Activated CD8-positive, alpha-beta memory T cell treated with anti-CD3 and anti-CD28 coated beads for 48 hours (primary cell): ENCODE results near the gene GPX6.
A peak's percentile ranks its signal among the peaks of the same experiment; 100 is the strongest.
"Not testable (repeated sequence)": the region's sequence is repeated elsewhere in the genome, so short reads cannot be mapped to it uniquely, and the experiment has no call there.

Experiments used
- DNase-seq, 3 experiments: peaks; one replicate each; pipeline ENCODE4 v3.0.0-alpha.2; 2020; ENCODE audit warnings: low read depth in 2 of 3, low spot score in 2 of 3

Gene GPX6

DNA sequence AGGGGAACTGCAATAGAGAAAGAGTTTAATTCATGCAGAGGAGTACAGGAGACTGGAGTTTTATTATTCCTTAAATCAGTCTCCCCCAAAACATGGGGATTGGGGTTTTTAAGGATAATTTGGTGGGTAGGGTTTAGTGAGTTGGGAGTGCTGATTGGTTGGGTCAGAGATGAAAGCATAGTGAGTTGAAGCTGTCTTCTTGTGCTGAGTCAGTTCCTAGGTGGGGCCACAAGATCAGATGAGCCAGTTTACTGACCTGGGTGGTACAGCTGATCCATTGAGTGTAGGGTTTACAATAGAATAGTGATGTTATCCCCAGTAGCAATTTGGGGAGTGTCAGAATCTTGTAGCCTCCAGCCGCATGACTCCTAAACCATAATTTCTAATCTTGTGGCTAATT lies 29.1 kb downstream of the GPX6 start:
- no peak for DNase-seq

DNA sequence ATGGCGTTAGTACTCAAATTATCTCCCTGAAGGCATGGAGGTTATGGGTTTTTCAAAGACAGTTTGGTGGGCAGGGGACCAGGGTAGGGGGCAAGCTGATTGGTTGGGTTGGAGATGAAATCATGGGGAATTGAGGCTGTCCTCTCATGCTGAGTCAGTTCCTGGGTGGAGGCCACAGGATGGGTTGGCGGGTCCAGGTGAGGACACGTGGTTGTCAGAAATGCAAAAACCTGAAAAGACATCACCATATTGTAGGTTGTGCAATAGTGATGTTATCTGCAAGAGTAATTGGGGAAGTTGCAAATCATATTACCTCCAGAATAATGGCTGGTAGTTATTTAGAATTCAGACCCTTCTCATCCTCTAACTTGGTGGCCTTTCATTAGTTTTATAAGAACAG lies 30.1 kb downstream of the GPX6 start:
- DNase-seq: no peak

DNA sequence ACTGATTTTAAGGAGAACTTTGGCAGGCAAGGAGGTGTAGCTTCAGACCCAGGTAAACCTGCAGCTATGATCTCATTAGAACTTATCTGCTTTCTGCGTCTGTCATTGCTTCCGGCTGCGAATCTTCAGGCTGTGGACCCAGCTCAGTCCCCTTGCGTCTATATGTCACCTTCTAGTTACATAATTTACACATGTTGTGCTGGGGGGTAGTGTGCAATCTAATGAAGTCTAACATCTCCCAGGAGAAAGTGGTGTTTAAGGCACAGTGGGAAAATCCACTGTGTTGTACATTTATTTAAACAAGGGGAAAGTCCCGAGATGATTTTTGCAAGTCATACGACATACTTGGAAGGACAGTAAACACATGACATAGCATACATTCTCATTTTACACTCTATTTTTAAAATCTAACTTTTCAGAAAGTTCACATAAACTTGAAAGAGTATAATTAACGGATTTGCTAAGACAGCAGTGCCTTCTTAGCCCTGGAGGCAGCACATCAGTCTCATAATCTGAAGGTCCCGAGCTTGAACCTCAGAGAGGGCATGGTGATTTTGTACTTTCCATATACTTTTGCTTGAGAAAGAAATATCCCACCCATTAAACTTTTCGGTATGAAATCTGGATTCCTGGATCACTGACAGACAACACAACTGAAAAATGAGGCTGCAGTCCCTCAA lies 35.2 kb downstream of the GPX6 start:
- DNase-seq: no peak

DNA sequence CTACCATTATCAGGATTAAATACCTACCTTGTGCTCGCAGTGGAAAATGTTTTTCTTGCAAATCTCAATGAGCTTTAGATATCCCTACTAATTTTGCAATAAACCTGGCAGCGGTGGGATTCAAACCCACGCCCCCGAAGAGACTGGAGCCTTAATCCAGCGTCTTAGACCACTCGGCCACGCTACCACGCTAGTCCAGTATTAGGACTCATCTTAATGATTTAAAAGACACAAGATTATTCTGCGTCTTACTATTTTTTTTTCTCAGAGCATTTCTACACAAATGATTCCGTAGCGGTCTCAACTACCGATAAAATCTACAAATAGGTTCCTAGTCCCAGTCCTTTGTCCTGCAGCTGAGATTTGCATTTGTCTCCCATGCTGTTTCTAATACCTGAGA lies 37.1 kb downstream of the GPX6 start:
- DNase-seq: no peak

DNA sequence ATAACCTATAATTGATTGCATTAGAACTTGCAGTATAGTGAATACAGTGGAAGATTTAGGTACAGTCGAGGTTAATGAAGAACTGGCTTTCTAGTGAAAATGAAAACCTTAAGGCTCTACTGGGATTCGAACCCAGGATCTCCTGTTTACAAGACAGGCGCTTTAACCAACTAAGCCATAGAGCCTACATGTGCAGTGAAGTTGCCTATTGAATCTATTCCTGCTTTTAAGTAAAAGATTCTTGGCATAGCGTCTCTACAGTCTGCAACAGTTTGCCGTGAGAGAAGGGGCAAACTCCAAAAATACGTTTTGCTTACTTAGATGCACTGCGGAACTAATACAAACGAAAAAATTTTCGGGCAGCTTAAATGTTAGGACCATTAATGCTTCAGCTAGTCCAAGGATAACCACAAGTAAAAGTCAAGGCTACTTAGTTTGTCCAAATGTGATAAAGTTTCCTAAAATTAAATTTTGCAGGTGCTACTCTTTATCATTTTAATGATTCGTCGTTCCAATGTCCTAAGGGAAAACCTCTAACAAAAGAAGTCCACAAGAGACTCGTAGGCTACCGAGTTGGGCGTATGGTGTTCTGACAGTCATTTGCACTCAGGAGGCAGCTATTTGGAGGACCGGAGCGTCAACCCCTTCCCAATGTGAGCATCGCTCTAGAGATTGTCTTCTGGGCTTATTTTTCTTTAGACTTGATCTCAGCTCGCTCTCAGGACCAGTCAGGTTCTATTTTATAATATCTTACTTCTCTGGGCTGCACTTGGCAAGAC lies 41.0 kb downstream of the GPX6 start:
- peak in 1 of 3 experiments; percentile 16 for DNase-seq

DNA sequence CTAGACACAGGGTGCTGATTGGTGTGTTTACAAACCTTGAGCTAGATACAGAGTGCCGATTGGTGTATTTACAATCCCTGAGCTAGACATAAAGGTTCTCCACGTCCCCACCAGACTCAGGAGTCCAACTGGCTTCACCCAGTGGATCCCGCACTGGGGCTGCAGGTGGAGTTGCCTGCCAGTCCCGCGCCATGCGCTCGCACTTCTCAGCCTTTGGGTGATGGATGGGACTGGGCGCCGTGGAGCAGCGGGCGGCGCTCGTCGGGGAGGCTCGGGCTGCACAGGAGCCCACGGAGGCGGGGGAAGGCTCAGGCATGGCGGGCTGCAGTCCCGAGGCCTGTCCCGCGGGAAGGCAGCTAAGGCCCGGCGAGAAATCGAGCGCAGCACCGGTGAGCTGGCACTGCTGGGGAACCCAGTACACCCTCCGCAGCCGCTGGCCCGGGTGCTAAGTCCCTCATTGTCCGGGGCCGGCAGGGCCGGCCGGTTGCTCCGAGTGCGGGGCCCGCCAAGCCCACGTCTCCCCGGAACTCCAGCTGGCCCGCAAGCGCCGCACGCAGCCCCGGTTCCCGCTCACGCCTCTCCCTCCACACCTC lies 46.3 kb downstream of the GPX6 start:
- DNase-seq: not testable (repeated sequence)

DNA sequence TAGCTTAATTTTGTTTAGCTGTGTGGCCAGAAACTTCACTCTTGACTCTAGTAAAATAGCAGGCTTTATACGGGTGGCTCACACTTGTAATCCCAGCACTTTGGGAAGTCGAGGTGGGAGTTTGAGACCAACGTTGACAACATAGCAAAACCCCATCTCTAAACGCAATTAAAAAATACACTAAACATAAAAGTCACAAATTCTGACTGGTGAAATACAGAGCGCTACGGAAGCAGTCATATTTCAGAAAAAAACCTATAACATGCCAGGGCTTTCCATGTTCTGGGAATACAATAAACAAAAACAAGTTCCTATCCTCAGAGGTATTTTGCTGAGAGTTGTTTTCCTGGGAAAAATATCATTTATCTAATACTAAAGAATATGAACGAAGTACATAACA lies 47.5 kb downstream of the GPX6 start:
- no peak for DNase-seq

DNA sequence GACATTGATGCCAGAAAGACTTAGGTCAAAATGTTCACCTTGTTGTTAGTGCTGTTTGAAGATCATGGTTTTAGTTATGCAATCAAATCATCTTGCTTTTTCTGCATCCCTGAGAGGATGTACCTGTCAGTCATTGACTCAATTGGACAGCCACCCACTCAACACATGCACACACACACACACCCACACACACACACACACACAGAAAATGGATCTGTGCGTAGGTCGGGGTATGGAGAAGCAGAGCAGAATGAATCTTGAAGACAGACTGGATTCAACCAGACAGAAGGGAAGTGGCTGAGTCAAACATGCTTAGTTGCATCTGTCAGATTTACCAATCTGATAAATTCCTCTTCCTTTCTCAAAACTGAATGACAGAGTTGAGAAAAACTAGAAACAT lies 53.2 kb downstream of the GPX6 start:
- DNase-seq: no peak

DNA sequence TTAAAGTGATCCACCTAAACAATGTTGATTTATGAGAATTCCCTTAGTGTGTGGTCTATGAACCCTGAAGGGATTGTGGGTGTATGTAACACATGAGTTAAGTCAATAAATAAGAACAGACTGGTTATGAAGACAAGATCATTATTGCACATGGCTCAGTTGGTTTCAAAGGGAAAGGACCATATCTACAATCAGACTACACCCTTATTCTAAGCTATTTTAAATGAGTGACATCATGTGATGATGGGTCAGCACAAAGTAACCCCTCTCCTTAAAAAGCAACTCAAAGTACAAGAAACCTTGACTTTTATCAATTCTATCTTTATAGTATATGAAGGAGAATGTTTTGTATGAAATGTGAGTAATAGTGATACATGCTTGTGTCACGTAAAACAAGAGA lies 57.0 kb downstream of the GPX6 start:
- no peak for DNase-seq
